Pulmonary artery endothelial cell (primary cell): ENCODE results near the gene CELF2. TPM values are rescaled to one million over a fixed set of nuclear protein-coding genes. Genes with fewer than 3 reads are reported as not detected.
"Not testable (repeated sequence)": the region's sequence is repeated elsewhere in the genome, so short reads cannot be mapped to it uniquely, and the experiment has no call there.

Source experiments
- DNase-seq: peaks from one replicate; pipeline ENCODE4 v3.0.0-alpha.2; 2011; ENCODE audit warnings: low read depth, low spot score
- total RNA-seq: library from RNA; depleted of rRNA; stranded (reverse); fragments of >200 nt; gene quantifications from 2 replicates; pipeline ENCODE4 v1.2.3, GENCODE V29; 2014

The CELF2 gene
- total RNA-seq, 1 donor from 2014 or later: 12.5 TPM

GRCh38 chr10:11344550-11344949 lies 326.9 kb downstream of the CELF2 start:
- no peak for DNase-seq

GRCh38 chr10:11345224-11346054 lies 327.8 kb downstream of the CELF2 start:
- DNase-seq: peak; percentile 19

GRCh38 chr10:11347580-11347979 lies 329.9 kb downstream of the CELF2 start:
- DNase-seq: not testable (repeated sequence)

- DNase-seq: no peak
Measured at GRCh38 chr10:11351801-11352200, 334.1 kb downstream of the CELF2 start.

GRCh38 chr10:11353006-11353896 lies 335.6 kb downstream of the CELF2 start:
- DNase-seq: no peak

- no peak for DNase-seq
Measured at GRCh38 chr10:11354823-11355222, 337.2 kb downstream of the CELF2 start.

- DNase-seq: no peak
Measured at GRCh38 chr10:11355592-11355991, 337.9 kb downstream of the CELF2 start.

- DNase-seq: no peak
Measured at GRCh38 chr10:11357439-11357838, 339.8 kb downstream of the CELF2 start.

- no peak for DNase-seq
Measured at GRCh38 chr10:11358011-11358410, 340.3 kb downstream of the CELF2 start.

GRCh38 chr10:11358923-11359575 lies 341.4 kb downstream of the CELF2 start:
- no peak for DNase-seq

- no peak for DNase-seq
Measured at GRCh38 chr10:11359869-11360268, 342.2 kb downstream of the CELF2 start.

GRCh38 chr10:11363497-11363896 lies 345.8 kb downstream of the CELF2 start:
- no peak for DNase-seq

- DNase-seq: no peak
Measured at GRCh38 chr10:11364241-11364640, 346.6 kb downstream of the CELF2 start.

GRCh38 chr10:11366889-11367288 lies 349.2 kb downstream of the CELF2 start:
- not testable (repeated sequence) for DNase-seq

GRCh38 chr10:11367505-11367904 lies 349.8 kb downstream of the CELF2 start:
- DNase-seq: no peak

GRCh38 chr10:11373717-11374171 lies 356.1 kb downstream of the CELF2 start:
- DNase-seq: no peak

GRCh38 chr10:11377267-11377666 lies 359.6 kb downstream of the CELF2 start:
- no peak for DNase-seq

GRCh38 chr10:11378835-11379234 lies 361.2 kb downstream of the CELF2 start:
- no peak for DNase-seq

GRCh38 chr10:11379771-11380170 lies 362.1 kb downstream of the CELF2 start:
- no peak for DNase-seq

- DNase-seq: no peak
Measured at GRCh38 chr10:11381023-11381422, 363.4 kb downstream of the CELF2 start.

- no peak for DNase-seq
Measured at GRCh38 chr10:11381511-11381910, 363.8 kb downstream of the CELF2 start.

- DNase-seq: no peak
Measured at GRCh38 chr10:11382187-11382586, 364.5 kb downstream of the CELF2 start.
